IPS-NIHi7 (cell line): ENCODE data around the gene PDE5A.
"Not testable (repeated sequence)": the region's sequence is repeated elsewhere in the genome, so short reads cannot be mapped to it uniquely, and the experiment has no call there.

Experiments
- DNase-seq: peaks from one replicate; pipeline ENCODE4 v3.0.0; 2012; ENCODE audit warnings: mixed read lengths; ENCODE audit errors: extremely low spot score

The PDE5A gene

DNA sequence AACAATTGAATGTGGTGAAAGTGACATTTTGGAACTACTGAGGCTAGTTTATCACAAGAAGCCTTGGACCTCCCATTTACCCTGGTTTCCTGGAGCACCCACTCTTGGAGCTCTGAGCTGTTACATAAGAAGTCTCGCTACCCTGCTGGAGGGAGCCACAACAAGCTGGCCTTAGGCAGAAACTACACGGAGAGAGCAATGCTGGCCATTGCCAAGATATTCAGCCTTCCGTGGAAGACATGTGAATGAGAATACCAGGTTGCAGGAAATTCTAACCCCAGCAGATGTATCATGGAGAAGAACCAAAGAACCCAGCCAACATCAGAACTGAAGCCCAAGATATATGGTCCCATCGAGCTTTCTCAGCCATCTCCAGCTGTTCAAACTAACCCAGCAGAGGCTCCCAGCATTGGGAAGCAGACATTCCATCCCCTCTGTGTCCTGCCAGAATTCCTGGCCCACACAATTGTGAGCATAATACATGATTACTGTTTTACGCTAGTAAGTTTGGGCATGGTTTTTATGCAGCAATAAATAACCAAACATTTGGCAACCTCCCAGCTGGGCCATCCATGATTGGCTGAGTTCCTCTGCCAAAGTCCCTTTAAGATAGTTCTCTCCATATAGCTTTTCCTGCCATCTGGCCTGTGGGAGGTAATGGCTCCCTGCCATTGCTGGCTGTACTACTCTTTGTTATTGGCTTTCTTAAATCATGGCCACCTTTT lies 17.9 kb upstream of the PDE5A start:
- no peak for DNase-seq

- DNase-seq: no peak
These were observed 14.9 kb upstream of the PDE5A start for GRCh38 chr4:119643306-119644042.

DNA sequence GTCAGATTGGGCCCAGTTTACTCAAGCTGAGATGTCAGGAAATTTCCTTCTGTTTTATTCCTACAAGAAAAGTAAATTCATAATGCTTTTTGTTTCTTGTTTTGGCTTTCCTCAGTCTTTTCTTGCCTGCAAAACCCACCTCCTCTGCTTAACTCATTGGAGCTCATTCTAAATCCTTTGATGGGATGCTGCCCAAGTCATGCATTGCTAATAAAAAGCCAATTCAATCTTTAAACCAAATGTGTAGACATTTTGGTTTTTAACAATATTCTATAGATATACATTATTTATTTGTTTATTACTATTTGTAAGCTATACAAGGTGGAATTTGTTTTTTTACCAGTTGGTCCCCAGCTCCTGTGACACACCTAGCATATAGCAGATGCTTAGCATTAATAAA lies 13.2 kb upstream of the PDE5A start:
- DNase-seq: no peak

DNA sequence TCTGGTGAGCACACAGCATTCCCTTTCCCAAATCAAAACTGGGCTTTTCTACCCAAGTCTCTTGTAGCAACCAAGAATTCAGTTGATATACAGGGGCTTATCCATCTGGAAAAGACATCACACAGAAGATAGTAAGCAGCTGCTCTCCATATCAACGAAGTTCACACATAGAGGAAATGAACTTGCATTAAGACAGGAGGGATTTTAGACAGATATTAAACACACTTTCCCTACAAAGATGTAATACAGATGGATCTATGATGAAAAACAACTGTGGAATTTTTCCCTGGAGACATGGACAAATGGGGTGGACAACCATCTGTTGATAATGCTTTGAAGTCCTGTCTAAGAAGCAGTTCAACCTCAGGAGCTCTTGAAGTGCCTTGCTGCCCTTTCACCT lies 9.8 kb upstream of the PDE5A start:
- DNase-seq: no peak

GRCh38 chr4:119636851-119637250 lies 8.2 kb upstream of the PDE5A start:
- DNase-seq: not testable (repeated sequence)

GRCh38 chr4:119632216-119632615 lies 3.6 kb upstream of the PDE5A start:
- DNase-seq: no peak

DNA sequence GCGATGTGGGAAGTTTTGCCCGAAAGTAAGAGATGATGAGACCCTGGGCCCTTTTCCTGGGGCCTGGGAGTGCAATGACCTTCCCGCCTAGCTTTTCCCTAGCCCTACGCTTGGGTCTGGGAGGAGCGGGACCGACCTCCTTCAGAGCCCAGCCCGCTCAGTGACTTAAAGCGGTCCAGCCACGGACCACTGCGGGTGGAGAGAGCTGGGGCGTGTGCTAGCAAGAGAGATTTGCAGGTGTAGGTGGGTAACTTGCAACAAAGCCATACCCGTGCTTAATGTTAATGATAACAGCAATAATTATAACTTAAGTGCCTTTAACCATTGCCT lies 503 bp upstream of the PDE5A start:
- no peak for DNase-seq

- DNase-seq: peak; percentile 82
These were observed 1.0 kb downstream of the PDE5A start for GRCh38 chr4:119627267-119628255.

GRCh38 chr4:119626943-119627266 lies 1.7 kb downstream of the PDE5A start:
- DNase-seq: no peak

DNA sequence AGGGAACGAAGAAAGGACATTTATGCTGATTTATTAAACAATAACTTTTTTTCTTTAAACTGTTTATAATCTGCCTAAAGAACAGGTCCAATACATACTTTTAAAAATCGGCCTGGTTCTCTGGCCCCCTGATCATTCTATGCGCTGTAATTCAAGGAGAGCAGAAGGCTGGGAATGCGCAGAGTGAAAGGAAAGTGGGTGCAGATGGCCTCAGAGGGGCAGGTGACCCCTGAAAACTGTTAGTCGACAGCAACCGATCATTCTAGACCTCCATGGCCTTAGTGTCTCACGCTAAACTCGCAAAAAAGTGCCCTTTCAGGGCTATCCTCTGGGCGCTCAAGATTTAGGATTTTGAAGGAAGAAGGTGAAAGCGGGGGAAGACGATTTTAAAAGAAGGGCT lies 2.2 kb downstream of the PDE5A start:
- no peak for DNase-seq

DNA sequence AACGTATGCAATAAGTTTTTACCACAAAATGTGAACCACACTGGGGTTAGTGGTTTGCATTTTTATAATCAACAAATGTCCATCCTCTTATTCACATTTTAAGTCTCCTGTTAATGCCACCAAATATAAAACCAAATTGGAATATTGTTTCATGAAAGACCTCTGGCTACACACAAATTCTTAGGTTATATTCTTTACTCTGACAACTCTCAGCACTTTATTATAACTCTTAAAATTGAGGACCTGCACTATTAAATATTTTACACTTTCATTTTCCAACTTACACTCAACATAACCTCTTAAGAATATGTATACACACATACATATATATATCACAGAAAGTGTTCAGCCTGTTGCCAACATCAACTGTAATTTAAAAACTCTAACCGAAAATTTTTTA lies 2.8 kb downstream of the PDE5A start:
- DNase-seq: no peak

DNA sequence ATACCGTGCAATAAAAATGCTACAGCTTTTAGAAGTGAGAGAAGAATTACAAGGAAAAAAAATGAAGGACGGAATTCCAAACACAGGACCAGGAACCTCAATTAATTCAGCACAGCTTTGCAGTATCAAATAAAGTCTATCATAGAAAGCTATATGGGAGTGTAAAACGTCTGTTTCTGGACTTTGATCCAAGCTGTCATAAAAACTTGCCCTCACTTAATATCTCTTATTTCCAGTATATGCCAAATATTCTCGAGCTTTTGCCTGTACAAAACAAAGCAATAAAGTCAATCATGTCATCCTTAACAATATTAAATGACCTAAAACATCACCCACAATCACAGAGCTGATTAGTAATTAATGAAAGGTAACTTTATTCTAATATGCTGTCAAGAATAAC lies 4.2 kb downstream of the PDE5A start:
- DNase-seq: no peak

DNA sequence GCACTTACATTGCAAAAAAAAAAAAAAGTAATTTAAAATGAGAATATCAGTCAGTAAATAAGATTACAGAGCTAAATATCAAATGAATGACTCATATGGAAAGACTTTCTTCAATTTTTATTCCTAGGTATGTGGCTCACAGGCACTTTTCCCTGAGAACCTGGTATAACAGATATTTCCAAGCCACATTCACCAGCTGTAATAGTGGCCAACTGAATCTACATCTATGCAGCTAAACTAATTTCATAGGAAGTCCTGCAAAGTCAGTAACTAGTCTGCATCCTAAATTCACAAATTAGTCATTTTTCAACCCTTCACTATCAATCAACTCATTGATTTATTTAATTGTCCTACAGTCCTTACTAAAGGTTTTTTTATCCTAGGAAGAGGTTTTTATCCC lies 5.6 kb downstream of the PDE5A start:
- DNase-seq: no peak

GRCh38 chr4:119615068-119615719 lies 13.4 kb downstream of the PDE5A start:
- DNase-seq: no peak

DNA sequence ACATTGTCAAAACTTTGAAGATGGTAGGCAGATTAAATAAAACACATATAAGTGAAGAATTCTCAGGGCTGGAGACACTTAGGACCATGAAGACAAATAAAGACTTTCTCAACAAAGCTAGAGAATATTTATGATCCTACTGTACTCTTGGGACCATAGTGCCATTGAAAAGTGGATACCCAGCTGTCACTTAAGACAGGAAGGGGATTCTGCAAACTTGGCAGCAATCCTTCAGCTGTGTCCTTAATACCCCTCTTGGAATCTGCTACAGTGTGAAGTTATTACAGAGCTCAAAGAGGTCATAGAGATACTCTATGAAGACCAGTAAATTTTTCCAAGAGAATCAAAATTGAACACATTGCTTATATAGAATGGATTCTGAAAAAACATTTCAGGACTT lies 24.3 kb downstream of the PDE5A start:
- no peak for DNase-seq

- no peak for DNase-seq
These were observed 26.2 kb downstream of the PDE5A start for GRCh38 chr4:119602366-119602765.

- no peak for DNase-seq
These were observed 30.1 kb downstream of the PDE5A start for GRCh38 chr4:119598521-119598920.

DNA sequence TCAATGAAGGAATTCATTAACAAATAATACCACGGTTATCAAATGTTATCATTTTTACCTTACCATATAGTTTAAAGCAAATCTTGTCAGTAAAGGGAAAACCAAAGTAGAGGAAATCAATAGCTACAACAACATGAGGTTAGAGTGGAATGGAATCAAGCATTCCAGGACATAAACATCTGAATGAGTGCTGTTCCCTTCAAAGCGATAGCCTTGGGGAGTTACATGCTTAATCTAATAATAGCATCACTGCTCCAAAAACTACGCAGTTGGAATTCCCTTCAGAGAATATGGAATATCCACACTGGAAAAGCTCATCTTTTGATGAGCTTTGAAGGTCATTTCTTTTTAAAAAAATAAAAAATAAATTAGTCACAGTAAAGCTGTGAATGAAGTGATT lies 31.2 kb downstream of the PDE5A start:
- no peak for DNase-seq

DNA sequence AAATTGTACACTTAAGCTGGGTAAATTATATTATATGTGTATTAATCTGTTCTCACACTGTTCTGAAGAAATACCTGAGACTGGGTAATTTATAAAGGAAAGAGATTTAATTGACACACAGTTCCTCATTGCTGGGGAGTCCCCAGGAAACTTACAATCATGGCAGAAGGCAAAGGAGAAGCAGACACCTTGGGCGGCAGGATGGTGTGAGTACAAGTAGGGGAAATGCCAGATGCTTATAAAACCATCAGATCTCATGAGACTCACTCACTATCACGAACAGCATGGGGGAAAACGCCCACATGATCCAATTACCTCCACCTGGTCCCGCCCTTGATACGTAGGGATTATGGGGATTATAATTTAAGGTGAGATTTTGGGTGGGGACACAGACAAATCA lies 34.9 kb downstream of the PDE5A start:
- DNase-seq: no peak

DNA sequence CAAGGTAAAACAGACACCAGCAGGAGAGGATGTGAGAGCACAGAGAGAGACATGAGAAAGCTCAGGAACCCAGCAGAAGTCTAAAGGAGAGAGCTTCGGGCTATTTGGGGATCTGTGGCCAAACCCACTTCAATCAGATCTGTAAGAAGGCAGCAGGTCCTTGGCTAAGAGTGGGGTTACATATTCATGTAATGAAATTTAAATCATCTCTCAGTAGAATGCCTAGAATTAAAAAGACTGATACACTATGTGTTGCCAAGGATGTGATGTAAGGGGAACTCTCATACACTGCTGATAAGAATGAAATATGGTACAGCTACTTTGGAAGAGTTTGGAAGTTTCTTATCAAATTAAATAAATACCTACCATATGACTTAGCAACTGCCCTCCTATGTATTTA lies 35.8 kb downstream of the PDE5A start:
- DNase-seq: no peak

- DNase-seq: no peak
These were observed 39.4 kb downstream of the PDE5A start for GRCh38 chr4:119589165-119589564.

DNA sequence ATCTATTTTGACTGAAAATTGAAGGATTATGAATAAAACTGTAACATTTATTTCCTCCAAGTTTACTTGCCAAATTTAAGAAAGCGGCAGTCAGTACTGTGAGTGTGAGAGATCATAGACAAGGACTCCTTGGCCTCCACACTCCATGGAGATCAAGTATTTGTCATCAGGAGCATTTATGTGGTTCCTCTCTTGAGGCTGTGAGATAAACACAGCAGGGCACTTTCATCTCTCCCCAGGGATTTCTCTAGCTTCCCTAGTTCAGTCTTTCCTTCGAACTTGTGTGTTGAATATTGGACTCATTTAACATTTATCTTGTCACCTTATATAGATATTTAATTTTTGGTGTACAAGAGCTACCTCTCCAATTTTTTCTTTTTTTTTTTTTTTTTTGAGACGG lies 40.8 kb downstream of the PDE5A start:
- DNase-seq: no peak
